HG03196 (cell line): Measurements from ENCODE around the gene MNAT1.

Experiments
- ATAC-seq: cut with Tn5 transposase; IDR thresholded peaks from one replicate; pipeline ENCODE4 v1.9.1; 2021; ENCODE audit not compliant: unreplicated experiment

MNAT1 gene

DNA sequence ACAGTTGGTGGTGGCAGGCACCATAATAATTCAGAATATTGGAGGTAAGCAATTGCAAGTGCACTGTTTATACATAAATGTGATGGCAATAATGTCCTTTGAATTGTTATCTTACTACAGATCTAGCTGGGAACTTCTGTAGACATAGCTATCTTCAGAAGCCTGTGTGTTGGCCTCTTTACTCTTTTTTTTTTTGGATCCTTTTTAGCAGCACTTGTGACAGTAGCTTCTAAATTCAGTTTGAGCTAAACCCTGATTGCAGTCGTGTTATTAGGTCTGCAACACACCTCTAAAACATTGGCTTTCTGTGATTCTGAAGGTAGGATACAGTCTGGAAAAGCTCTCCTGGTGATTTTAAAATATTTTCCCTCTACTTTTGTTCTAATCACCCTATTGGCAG lies 285.0 kb downstream of the MNAT1 start:
- no peak for ATAC-seq
